ENCODE measurements around the gene COPZ2. TPM values are rescaled to one million over a fixed set of nuclear protein-coding genes. Genes with fewer than 3 reads are reported as not detected.
A peak's percentile ranks its signal among the peaks of the same experiment; 100 is the strongest.
"Not testable (repeated sequence)": the region's sequence is repeated elsewhere in the genome, so short reads cannot be mapped to it uniquely, and the experiment has no call there.

The COPZ2 gene
- total and polyA plus RNA-seq, 9 of the 15 experiments (the other 6 are each of a cell fraction or from before 2014, with no cell fraction given) = 0.22 to 0.49 TPM; not detected in 7

DNA sequence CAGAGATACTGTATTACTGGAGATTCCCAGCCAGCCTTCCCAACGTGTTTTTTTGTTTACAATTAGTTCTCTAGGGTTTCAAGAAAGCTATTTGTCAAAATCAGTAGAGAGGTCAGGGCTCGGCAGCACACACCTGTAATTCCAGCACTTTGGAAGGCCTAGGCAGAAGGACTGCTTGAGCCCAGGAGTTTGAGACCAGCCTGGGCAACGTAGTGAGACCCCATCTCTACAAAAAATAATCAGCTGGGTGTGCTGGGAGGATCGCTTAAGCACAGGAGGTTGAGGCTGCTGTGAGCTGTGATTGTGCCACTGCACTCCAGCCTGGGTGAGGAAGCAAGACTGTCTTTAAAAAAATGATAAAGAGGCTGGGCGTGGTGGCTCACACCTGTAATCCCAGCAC, 44.3 kb upstream of the COPZ2 start:
- intact Hi-C loops (cut with micrococcal nuclease) (no loop called here), in situ Hi-C loops (cut with MboI) (no loop called here)
- DNase-seq (ENCODE audit: extremely low read depth in 1 of 4, low spot score in 3 of 4) (no peak), FAIRE-seq (no peak), ATAC-seq (no peak)
- Histone ChIP-seq H3K79me2 (ENCODE audit: control insufficient read depth, insufficient read depth, low read length) (peaks cover 31% of the 10 kb centered on the region), H3K9me3 (replicated peaks; ENCODE audit: control insufficient read depth, insufficient read depth, low read depth, low read length) (no peaks in the 10 kb centered on the region), H3K27me3 (ENCODE audit: control insufficient read depth in 2 of 2, insufficient read depth in 2 of 2, low read length in 2 of 2) (no peaks in the 10 kb centered on the region), H3K4me3 (no peak overlapping the region), H2AFZ (ENCODE audit: low read depth, low read length) (no peak overlapping the region), H3K4me1 (replicated peaks in 1 of 2; ENCODE audit: control insufficient read depth in 2 of 2, insufficient read depth in 2 of 2, low read length in 2 of 2) (no peaks in the 10 kb centered on the region), H3K27ac (ENCODE audit: extremely low read depth, low read depth, low read length) (no peak overlapping the region), H4K20me1 (replicated peaks; ENCODE audit: control insufficient read depth, insufficient read depth, low read length) (no peaks in the 10 kb centered on the region), H3K4me2 (ENCODE audit: insufficient read depth, low read length) (no peak overlapping the region), H3K9me1 (ENCODE audit: control insufficient read depth, insufficient read depth, low read length) (no peaks in the 10 kb centered on the region), H3K36me3 (ENCODE audit: control insufficient read depth, insufficient read depth, low read length) (peaks cover 1% of the 10 kb centered on the region; the same call in 2 of the 3 replicates), H3K9ac (ENCODE audit: insufficient read depth in 1 of 2, low read depth in 2 of 2, low read length in 2 of 2) (no peak overlapping the region)
- TF ChIP-seq PTTG1 (tag; IDR thresholded peaks at IDR 0.05; ENCODE audit: low read depth) (no peak), ZNF121 (CRISPR knock-in tag; conservative IDR thresholded peaks at IDR 0.05) (peak; percentile 68)
- ChIA-PET POLR2A (interaction anchor here (0.7 to 1.4 kb wide), 2 partner anchors 9 to 13 kb away, joined by 3 to 7 read pairs; no protein-coding TSS in a partner anchor), CTCF (ENCODE audit: low intra/inter-chr PET ratio) (no interaction called here)
- BruUV-seq (replicated peaks) = no TSS peak
- WGBS (ENCODE audit: insufficient coverage, low coverage, missing lambda C conversion rate) = 71% methylated on average over 5 of the region's 5 CpGs

DNA sequence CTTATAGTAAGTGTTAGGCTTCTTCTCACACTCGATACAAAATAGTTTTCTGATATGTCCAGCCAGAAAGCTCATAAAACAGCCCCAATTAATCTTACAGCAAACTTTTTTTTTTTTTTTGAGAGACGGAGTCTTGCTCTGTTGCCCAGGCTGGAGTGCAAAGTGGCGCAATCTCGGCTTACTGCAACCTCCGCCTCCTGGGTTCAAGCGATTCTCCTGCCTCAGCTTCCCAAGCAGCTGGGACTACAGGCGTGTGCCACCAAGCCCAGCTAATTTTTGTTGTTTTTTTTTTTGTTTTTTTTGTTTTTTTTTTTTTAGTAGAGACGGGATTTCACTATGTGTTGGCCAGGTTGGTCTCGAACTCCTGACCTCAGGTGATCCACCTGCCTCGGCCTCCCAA, 39.6 kb upstream of the COPZ2 start:
- Histone ChIP-seq H3K79me2 (ENCODE audit: control insufficient read depth, insufficient read depth, low read length) (peaks cover 12% of the 10 kb centered on the region), H3K36me3 (ENCODE audit: control insufficient read depth, insufficient read depth, low read length) (peaks cover 39% of the 10 kb centered on the region; the same call in 2 of the 3 replicates)
- POLR2A ChIA-PET = interaction anchor here (1.2 kb wide), 1 partner anchor 30 kb away, joined by 3 read pairs; the partner anchor contains the start of gene SNX11
- CTCF ChIA-PET (ENCODE audit: low intra/inter-chr PET ratio) = interaction anchor here (0.6 kb wide), 1 partner anchor 54 kb away, joined by 3 read pairs; no protein-coding TSS in a partner anchor
- BruUV-seq (replicated peaks); ATAC-seq; FAIRE-seq; intact Hi-C loops (cut with micrococcal nuclease); H3K27ac ChIP-seq (ENCODE audit: extremely low read depth, low read depth, low read length); H4K20me1 ChIP-seq (replicated peaks; ENCODE audit: control insufficient read depth, insufficient read depth, low read length); H3K4me1 ChIP-seq (replicated peaks in 1 of 2; ENCODE audit: control insufficient read depth in 2 of 2, insufficient read depth in 2 of 2, low read length in 2 of 2); H3K9ac ChIP-seq (ENCODE audit: insufficient read depth in 1 of 2, low read depth in 2 of 2, low read length in 2 of 2); H3K27me3 ChIP-seq (ENCODE audit: control insufficient read depth in 2 of 2, insufficient read depth in 2 of 2, low read length in 2 of 2); DNase-seq (ENCODE audit: extremely low read depth in 1 of 4, low spot score in 3 of 4); H3K4me3 ChIP-seq; H3K9me1 ChIP-seq (ENCODE audit: control insufficient read depth, insufficient read depth, low read length); H3K9me3 ChIP-seq (replicated peaks; ENCODE audit: control insufficient read depth, insufficient read depth, low read depth, low read length); H3K4me2 ChIP-seq (ENCODE audit: insufficient read depth, low read length); H2AFZ ChIP-seq (ENCODE audit: low read depth, low read length): not testable (repeated sequence)
- WGBS (ENCODE audit: insufficient coverage, low coverage, missing lambda C conversion rate) = 92% methylated on average over 7 of the region's 10 CpGs
- in situ Hi-C loops (cut with MboI) = loop anchor here (5.0 kb wide), 1 partner anchor 55 kb away; no protein-coding TSS in a partner anchor

All from K562 (cell line).